SK-N-SH (cell line): ENCODE data around the gene MAP3K2. TPM values are rescaled to one million over a fixed set of nuclear protein-coding genes. Genes with fewer than 3 reads are reported as not detected.

ENCODE experiments used
- CTCF ChIA-PET: fragments of 300-600, 350-600 bp; formaldehyde crosslinking; extraction: SDS; loops from one replicate; lab custom pipeline; 2021; lab: Yijun Ruan, JAX
- POLR2A ChIA-PET: fragments of 350-600 bp; sonication (Branson Sonifier 250); formaldehyde crosslinking; extraction: SDS; loops from one replicate; lab custom pipeline; 2020; ENCODE audit warnings: antibody characterized with exemption, inconsistent platforms; lab: Yijun Ruan, JAX
- DNase-seq: peaks from one replicate; pipeline ENCODE4 v3.0.0; 2012
- H2AFZ ChIP-seq: fragments of 200-600 bp; sonication (generic); 2 replicates; pipeline ENCODE4 v1.8.1; 2016; ENCODE audit warnings: antibody characterized with exemption, mild to moderate bottlenecking, low read depth
- H3F3A ChIP-seq: fragments of 200-600 bp; sonication (generic); replicated peaks from 2 replicates; pipeline ENCODE3; 2016; ENCODE audit warnings: antibody characterized with exemption, mild to moderate bottlenecking; ENCODE audit not compliant: insufficient read depth
- H3K27ac ChIP-seq, 2 experiments: fragments of 200-500 bp in 1 of 2; fragments of 200-600 bp in 1 of 2; sonication (Bioruptor generic) in 1 of 2; sonication (generic), shearing (Covaris generic) in 1 of 2; 2 replicates each; pipeline versions ENCODE4 v1.5.1 to v1.6.1; 2014 to 2016; ENCODE audit warnings: low read depth in 2 of 2, inconsistent platforms in 1 of 2, low read length in 1 of 2, mild to moderate bottlenecking in 1 of 2, mixed read lengths in 1 of 2
- H3K27me3 ChIP-seq: fragments of 200-600 bp; sonication (generic), shearing (Covaris generic); 2 replicates; pipeline ENCODE4 v1.6.1; 2016; ENCODE audit warnings: mixed run types; ENCODE audit not compliant: insufficient read depth
- H3K36me3 ChIP-seq, 2 experiments: fragments of 200-500 bp in 1 of 2; fragments of 200-600 bp in 1 of 2; sonication (Bioruptor generic) in 1 of 2; sonication (generic) in 1 of 2; replicated peaks in 1 of 2; 2 replicates each; pipeline versions ENCODE3 to v1.5.1; 2014 to 2016; ENCODE audit warnings: low read length in 1 of 2, mild to moderate bottlenecking in 1 of 2; ENCODE audit not compliant: insufficient read depth in 2 of 2, control insufficient read depth in 1 of 2
- H3K4me1 ChIP-seq, 2 experiments: fragments of 200-500 bp in 1 of 2; fragments of 200-600 bp in 1 of 2; sonication (Bioruptor generic) in 1 of 2; sonication (generic), shearing (Covaris generic) in 1 of 2; 2 replicates each; pipeline versions ENCODE4 v1.5.1 to v1.6.1; 2014 to 2016; ENCODE audit warnings: low read depth in 1 of 2, low read length in 1 of 2, mixed run types in 1 of 2; ENCODE audit not compliant: insufficient read depth in 2 of 2, control insufficient read depth in 1 of 2
- H3K4me2 ChIP-seq: fragments of 200-600 bp; sonication (generic), shearing (Covaris generic); 2 replicates; pipeline ENCODE4 v1.6.1; 2017; ENCODE audit warnings: mixed run types
- H3K4me3 ChIP-seq, 2 experiments: fragments of 200-500 bp in 1 of 2; fragments of 200-600 bp in 1 of 2; sonication (Bioruptor generic) in 1 of 2; sonication (generic), shearing (Covaris generic) in 1 of 2; 2 replicates each; pipeline versions ENCODE4 v1.5.1 to v1.8.1; 2014 to 2016; ENCODE audit warnings: low read depth in 2 of 2, inconsistent platforms in 1 of 2, low read length in 1 of 2, mild to moderate bottlenecking in 1 of 2, mixed read lengths in 1 of 2, moderate library complexity in 1 of 2
- H3K79me2 ChIP-seq: fragments of 200-600 bp; sonication (generic); 2 replicates; pipeline ENCODE4 v1.8.1; 2017; ENCODE audit warnings: mild to moderate bottlenecking; ENCODE audit not compliant: insufficient read depth
- H3K9ac ChIP-seq: fragments of 200-600 bp; sonication (generic); 2 replicates; pipeline ENCODE4 v1.6.1; 2017; ENCODE audit warnings: mixed run types
- H3K9me2 ChIP-seq: fragments of 200-600 bp; sonication (generic); 2 replicates; pipeline ENCODE4 v1.6.1; 2017; ENCODE audit warnings: mixed run types
- H3K9me3 ChIP-seq: fragments of 200-600 bp; sonication (generic); 2 replicates; pipeline ENCODE4 v1.6.1; 2017; ENCODE audit warnings: mixed run types, mild to moderate bottlenecking, moderate library complexity
- H4K20me1 ChIP-seq: fragments of 200-600 bp; sonication (generic); 2 replicates; pipeline ENCODE4 v1.6.1; 2017; ENCODE audit warnings: mild to moderate bottlenecking, mixed run types; ENCODE audit not compliant: insufficient read depth
- CTCF ChIP-seq: fragments of 200-600 bp; sonication (generic); IDR thresholded peaks from 2 replicates; pipeline ENCODE4 v1.6.1; 2017; ENCODE audit warnings: antibody characterized with exemption, mild to moderate bottlenecking, moderate library complexity
- FOXM1 ChIP-seq: IDR thresholded peaks from 2 replicates; pipeline ENCODE4 v1.4.0; 2012; ENCODE audit warnings: low read depth, mild to moderate bottlenecking
- GATA2 ChIP-seq: sonication (generic); formaldehyde crosslinking; IDR thresholded peaks from 2 replicates; pipeline ENCODE4 v1.5.0; 2020; ENCODE audit warnings: mild to moderate bottlenecking, missing genetic modification reagents
- MEF2A ChIP-seq: IDR thresholded peaks from 2 replicates; pipeline ENCODE4 v1.4.0; 2012; ENCODE audit warnings: low read depth, borderline replicate concordance
- MXI1 ChIP-seq: IDR thresholded peaks from 2 replicates; pipeline ENCODE4 v1.6.1; 2012; ENCODE audit warnings: mild to moderate bottlenecking, low read depth, low read length, improper control_type of control experiment
- NFIC ChIP-seq: IDR thresholded peaks from 2 replicates; pipeline ENCODE4 v1.4.0; 2012; ENCODE audit warnings: borderline replicate concordance
- NRF1 ChIP-seq: IDR thresholded peaks from 2 replicates; pipeline ENCODE4 v1.6.1; 2012; ENCODE audit warnings: low read depth, mild to moderate bottlenecking, low read length
- RAD21 ChIP-seq: IDR thresholded peaks from 2 replicates; pipeline ENCODE4 v1.6.1; 2012; ENCODE audit warnings: mild to moderate bottlenecking, low read length
- RCOR1 ChIP-seq: fragments of 150-350 bp; IDR thresholded peaks from 2 replicates; pipeline ENCODE4 v1.6.1; 2017; ENCODE audit warnings: antibody characterized with exemption, low read length
- RXRA ChIP-seq: IDR thresholded peaks from 2 replicates; pipeline ENCODE4 v1.4.0; 2012; ENCODE audit warnings: low read depth, mild to moderate bottlenecking, borderline replicate concordance
- TAF1 ChIP-seq: IDR thresholded peaks from 2 replicates; pipeline ENCODE4 v1.6.1; 2012; ENCODE audit warnings: low read depth, mild to moderate bottlenecking, low read length, moderate library complexity, borderline replicate concordance
- TCF12 ChIP-seq: IDR thresholded peaks from 2 replicates; pipeline ENCODE4 v1.4.0; 2012
- USF2 ChIP-seq: fragments of 150-350 bp; IDR thresholded peaks from 2 replicates; pipeline ENCODE4 v1.6.1; 2017; ENCODE audit warnings: antibody characterized with exemption, low read length, low read depth, borderline replicate concordance
- YY1 ChIP-seq: IDR thresholded peaks from 2 replicates; pipeline ENCODE4 v1.4.0; 2012; ENCODE audit warnings: low read depth, mild to moderate bottlenecking
- WGBS: methylation state at CpG from one replicate; pipeline ENCODE4 v1.1.6; 2017; ENCODE audit warnings: low lambda C conversion rate; 5-methylcytosine and 5-hydroxymethylcytosine counted together
- polyA plus RNA-seq, 3 experiments: library from polyadenylated mRNA; depleted of rRNA; stranded (reverse); fragments of >200 nt; gene quantifications; 2 replicates each; pipeline ENCODE4 v1.2.3, GENCODE V29; 2012

Gene MAP3K2
- polyA plus RNA-seq, 1 of the 3 experiments (the other 2 are of a cell fraction) = 2.7 TPM

- Histone ChIP-seq H3K4me3 (no peak overlapping the region), H3K9ac (no peak overlapping the region), H3K36me3 (no peaks in the 10 kb centered on the region), H4K20me1 (no peaks in the 10 kb centered on the region), H3K4me2 (no peak overlapping the region), H3K27ac (no peak overlapping the region), H3K27me3 (no peaks in the 10 kb centered on the region), H3K79me2 (no peaks in the 10 kb centered on the region), H3K4me1 (no peaks in the 10 kb centered on the region; a peak in 1 of 4 replicates), H3K9me2 (no peaks in the 10 kb centered on the region), H3F3A (peaks cover 6% of the 10 kb centered on the region), H2AFZ (no peak overlapping the region), H3K9me3 (no peaks in the 10 kb centered on the region)
- ChIA-PET CTCF (interaction anchor here (1.9 kb wide), 1 partner anchor 13 kb away, joined by 7 read pairs; no protein-coding TSS in a partner anchor), POLR2A (no interaction called here)
- DNase-seq = no peak
- no peak for TF ChIP-seq RXRA
- no peak for TF ChIP-seq GATA2 (CRISPR knock-in tag)
- no peak for TF ChIP-seq YY1
- TF ChIP-seq RCOR1 = no peak
- no peak for TF ChIP-seq NRF1
- no peak for TF ChIP-seq USF2
- no peak for TF ChIP-seq MEF2A
- TF ChIP-seq MXI1 = no peak
- WGBS = 75% methylated on average over 2 of the region's 6 CpGs
These were observed 41.0 kb upstream of the MAP3K2 start for GRCh38 chr2:127428815-127429109.

- Histone ChIP-seq H3K4me3 (no peak overlapping the region), H3K27ac (no peak overlapping the region), H3F3A (peaks cover 6% of the 10 kb centered on the region), H3K9me2 (no peaks in the 10 kb centered on the region), H3K4me1 (peaks cover 0 to 5% of the 10 kb centered on the region in 2 experiments; a peak in 1 of 4 replicates), H3K9me3 (no peaks in the 10 kb centered on the region), H3K27me3 (no peaks in the 10 kb centered on the region), H3K36me3 (no peaks in the 10 kb centered on the region), H3K9ac (no peak overlapping the region), H3K79me2 (no peaks in the 10 kb centered on the region), H4K20me1 (no peaks in the 10 kb centered on the region), H2AFZ (no peak overlapping the region), H3K4me2 (no peak overlapping the region)
- TF ChIP-seq NFIC (no peak), YY1 (no peak), FOXM1 (no peak), CTCF (no peak), USF2 (no peak), TCF12 (no peak), MXI1 (no peak), GATA2 (CRISPR knock-in tag) (no peak), MEF2A (no peak), TAF1 (no peak), RAD21 (no peak)
- POLR2A ChIA-PET = no interaction called here
- 97% methylated on average over 18 of the region's 36 CpGs for WGBS
- CTCF ChIA-PET = interaction anchor here (1.4 to 1.9 kb wide), 2 partner anchors 13 to 104 kb away, joined by 5 to 7 read pairs; no protein-coding TSS in a partner anchor
- no peak for DNase-seq
These were observed 40.5 kb upstream of the MAP3K2 start for GRCh38 chr2:127428057-127428814.
